CD4-positive, alpha-beta T cell (primary cell): ENCODE results near the gene REXO5. TPM values are rescaled to one million over a fixed set of nuclear protein-coding genes. Genes with fewer than 3 reads are reported as not detected.
A peak's percentile ranks its signal among the peaks of the same experiment; 100 is the strongest.

Experiments used
- ATAC-seq: fragments of 200-7000 bp; cut with Tn5 transposase; one replicate; pipeline ENCODE4 v1.10.0; 2022; ENCODE audit warnings: mild to moderate bottlenecking; ENCODE audit not compliant: poor library complexity
- CTCF ChIA-PET: fragments of 350-600 bp; sonication (Branson Sonifier 250); formaldehyde crosslinking; loops from one replicate; lab custom pipeline; 2021; ENCODE audit warnings: antibody characterized with exemption, inconsistent platforms; lab: Charles Lee
- POLR2A ChIA-PET: fragments of 350-600 bp; sonication (Branson Sonifier 250); formaldehyde crosslinking; loops from one replicate; lab custom pipeline; 2021; ENCODE audit warnings: antibody characterized with exemption, inconsistent platforms; lab: Charles Lee
- DNase-seq, 14 experiments: peaks; one replicate each; pipeline ENCODE4 v3.0.0-alpha.2; 2013 to 2020; ENCODE audit warnings: mixed read lengths in 2 of 14
- H3K27ac ChIP-seq, 2 donors: one replicate each; pipeline versions ENCODE4 v1.5.1 to v1.7.0; 2013; ENCODE audit warnings: low read length in 2 of 2, low read depth in 1 of 2, mild to moderate bottlenecking in 1 of 2
- H3K27me3 ChIP-seq, 2 experiments: 1 replicate in 1 of 2; 2 replicates in 1 of 2; pipeline versions ENCODE4 v1.6.1 to v1.7.0; 2013; ENCODE audit warnings: low read length in 2 of 2, control low read depth in 1 of 2, mild to moderate bottlenecking in 1 of 2, moderate library complexity in 1 of 2; ENCODE audit not compliant: insufficient read depth in 2 of 2, control insufficient read depth in 1 of 2
- H3K36me3 ChIP-seq: one replicate; pipeline ENCODE4 v1.6.1; 2013; ENCODE audit warnings: low read length, control low read depth; ENCODE audit not compliant: insufficient read depth
- H3K4me1 ChIP-seq: one replicate; pipeline ENCODE4 v1.6.1; 2013; ENCODE audit warnings: low read length, control low read depth; ENCODE audit not compliant: insufficient read depth
- H3K4me3 ChIP-seq: one replicate; pipeline ENCODE4 v1.5.1; 2013; ENCODE audit warnings: mild to moderate bottlenecking, low read length, moderate library complexity
- H3K9me3 ChIP-seq, 2 experiments: 1 replicate in 1 of 2; 2 replicates in 1 of 2; pipeline versions ENCODE4 v1.6.1 to v1.7.0; 2013; ENCODE audit warnings: low read length in 2 of 2, mild to moderate bottlenecking in 2 of 2, control low read depth in 1 of 2, moderate library complexity in 1 of 2; ENCODE audit not compliant: control insufficient read depth in 1 of 2, insufficient read depth in 1 of 2
- H3K27ac Mint-ChIP-seq: one replicate; pipeline ENCODE4 v1.8.0; 2020; ENCODE audit warnings: mixed read lengths
- H3K27me3 Mint-ChIP-seq: one replicate; pipeline ENCODE4 v1.8.0; 2021; ENCODE audit warnings: mixed read lengths
- H3K36me3 Mint-ChIP-seq: one replicate; pipeline ENCODE4 v1.8.0; 2021; ENCODE audit warnings: low read depth, mixed read lengths
- H3K4me1 Mint-ChIP-seq: one replicate; pipeline ENCODE4 v1.8.0; 2021; ENCODE audit warnings: low read depth, mixed read lengths
- H3K4me3 Mint-ChIP-seq: one replicate; pipeline ENCODE4 v1.8.0; 2020; ENCODE audit warnings: mild to moderate bottlenecking, mixed read lengths
- H3K9me3 Mint-ChIP-seq: one replicate; pipeline ENCODE4 v1.8.0; 2020; ENCODE audit warnings: mixed read lengths
- CTCF ChIP-seq: fragments of 200-600 bp; IDR thresholded peaks from one replicate; pipeline ENCODE4 v1.8.0; 2022; ENCODE audit warnings: antibody characterized with exemption, mild to moderate bottlenecking
- intact Hi-C, 2 experiments: fragments of 100-400 bp; cut with DNase I in 1 of 2; cut with micrococcal nuclease in 1 of 2; formaldehyde crosslinking; loops; one replicate each; pipeline versions ENCODE4 v1.15.1 to v1.9.0; 2023 to 2025; cut with DNase I, micrococcal nuclease
- total RNA-seq, 174 experiments: library from RNA in 2 of 174; stranded (reverse) in 2 of 174; gene quantifications; one replicate each; pipeline ENCODE4 v1.2.3 and lab custom pipeline; 2021 to 2026

REXO5 gene
- total RNA-seq, 2 experiments from 2014 or later: 0.56 TPM; not detected in 1

GRCh38 chr16:20874088-20874581 is 67.8 kb downstream of the REXO5 start:
- Mint-ChIP-seq H3K9me3 (no peaks in the 10 kb centered on the region), H3K36me3 (no peaks in the 10 kb centered on the region), H3K27me3 (no peaks in the 10 kb centered on the region), H3K4me1 (peaks cover 45% of the 10 kb centered on the region), H3K4me3 (peak overlapping the region; percentile 70), H3K27ac (peak overlapping the region; percentile 91)
- Histone ChIP-seq H3K4me3 (peak overlapping the region; percentile 27), H3K36me3 (peaks cover 2% of the 10 kb centered on the region), H3K27me3 (no peaks in the 10 kb centered on the region), H3K9me3 (no peaks in the 10 kb centered on the region), H3K4me1 (peaks cover 19% of the 10 kb centered on the region), H3K27ac (peak overlapping the region; percentile 27 to 67)
- ChIA-PET POLR2A (interaction anchor here (0.7 to 3.2 kb wide), 8 partner anchors 10 to 68 kb away, joined by 3 to 34 read pairs (median 4); partner anchors contain the start of genes DCUN1D3, ERI2, LYRM1 and REXO5), CTCF (interaction anchor here (0.6 to 1.9 kb wide), 5 partner anchors 10 to 67 kb away, joined by 3 to 12 read pairs (median 5); partner anchors contain the start of gene DCUN1D3)
- intact Hi-C loops: loop anchor here (2.0 kb wide), 3 partner anchors 23 to 27 kb away; partner anchors contain the start of genes DCUN1D3 (in 1 of the 2) and LYRM1 (in 1 of the 2)
- no peak for ATAC-seq
- no peak for TF ChIP-seq CTCF
- DNase-seq: no peak

GRCh38 chr16:20875355-20875650 is 69.0 kb downstream of the REXO5 start:
- no peaks in the 10 kb centered on the region for H3K27me3 Mint-ChIP-seq
- DNase-seq: no peak
- no peaks in the 10 kb centered on the region for H3K36me3 Mint-ChIP-seq
- intact Hi-C loops: loop anchor here (2.0 kb wide), 3 partner anchors 23 to 25 kb away; partner anchors contain the start of genes DCUN1D3 (in 1 of the 2) and LYRM1 (in 1 of the 2)
- Histone ChIP-seq H3K4me1 (peaks cover 19% of the 10 kb centered on the region), H3K27ac (no peak overlapping the region), H3K27me3 (no peaks in the 10 kb centered on the region), H3K9me3 (no peaks in the 10 kb centered on the region), H3K4me3 (no peak overlapping the region), H3K36me3 (peaks cover 2% of the 10 kb centered on the region)
- peak overlapping the region; percentile 61 for H3K27ac Mint-ChIP-seq
- no peak overlapping the region for H3K4me3 Mint-ChIP-seq
- peaks cover 53% of the 10 kb centered on the region for H3K4me1 Mint-ChIP-seq
- TF ChIP-seq CTCF: no peak
- POLR2A ChIA-PET: interaction anchor here (1.1 to 3.2 kb wide), 5 partner anchors 9 to 283 kb away, joined by 3 to 34 read pairs (median 7); partner anchors contain the start of genes DCUN1D3, ERI2, LDAF1 and LYRM1
- CTCF ChIA-PET: interaction anchor here (0.6 to 1.9 kb wide), 6 partner anchors 11 to 1010 kb away, joined by 3 to 12 read pairs (median 4); partner anchors contain the start of gene DCUN1D3
- H3K9me3 Mint-ChIP-seq: no peaks in the 10 kb centered on the region
- no peak for ATAC-seq

- H3K4me3 ChIP-seq: no peak overlapping the region
- peak overlapping the region; percentile 53 for H3K27ac Mint-ChIP-seq
- no peak overlapping the region for H3K4me3 Mint-ChIP-seq
- ChIA-PET POLR2A (interaction anchor here (0.9 kb wide), 1 partner anchor 25 kb away, joined by 4 read pairs; no protein-coding TSS in a partner anchor), CTCF (no interaction called here)
- DNase-seq (no peak), ATAC-seq (no peak)
- no peaks in the 10 kb centered on the region for H3K9me3 Mint-ChIP-seq
- peaks cover 14% of the 10 kb centered on the region for H3K4me1 ChIP-seq
- no peaks in the 10 kb centered on the region for H3K36me3 Mint-ChIP-seq
- peaks cover 2% of the 10 kb centered on the region for H3K36me3 ChIP-seq
- H3K27me3 ChIP-seq: no peaks in the 10 kb centered on the region
- peaks cover 46% of the 10 kb centered on the region for H3K4me1 Mint-ChIP-seq
- no peaks in the 10 kb centered on the region for H3K9me3 ChIP-seq
- intact Hi-C loops: no loop called here
- no peak for TF ChIP-seq CTCF
- no peaks in the 10 kb centered on the region for H3K27me3 Mint-ChIP-seq
- H3K27ac ChIP-seq: no peak overlapping the region
Measured at GRCh38 chr16:20878682-20879147, 72.4 kb downstream of the REXO5 start.
